B cell (primary cell): ENCODE measurements around the gene A1CF. TPM values are rescaled to one million over a fixed set of nuclear protein-coding genes. Genes with fewer than 3 reads are reported as not detected.

Experiments
- ATAC-seq: fragments of 200-7000 bp; cut with Tn5 transposase; one replicate; pipeline ENCODE4 v1.10.0; 2021; ENCODE audit warnings: low read depth, mild to moderate bottlenecking, moderate number of reproducible peaks, moderate library complexity
- CTCF ChIA-PET: fragments of 350-600 bp; sonication (Branson Sonifier 250); formaldehyde crosslinking; loops from one replicate; lab custom pipeline; 2021; ENCODE audit warnings: antibody characterized with exemption, inconsistent platforms; lab: Charles Lee
- POLR2A ChIA-PET: fragments of 350-600 bp; sonication (Branson Sonifier 250); formaldehyde crosslinking; loops from one replicate; lab custom pipeline; 2021; ENCODE audit warnings: antibody characterized with exemption; lab: Charles Lee
- DNase-seq: peaks from one replicate; pipeline ENCODE4 v3.0.0; 2013
- H2AFZ ChIP-seq: 2 replicates; pipeline ENCODE4 v1.6.1; 2012; ENCODE audit warnings: mild to moderate bottlenecking, low read depth, low read length; ENCODE audit not compliant: insufficient read depth, poor library complexity, severe bottlenecking
- H3K27ac ChIP-seq, 2 donors: 1 replicate in 1 of 2; 2 replicates in 1 of 2; pipeline ENCODE4 v1.5.1; 2012 to 2013; ENCODE audit warnings: low read length in 2 of 2, mild to moderate bottlenecking in 2 of 2, moderate library complexity in 1 of 2
- H3K27me3 ChIP-seq, 4 experiments: fragments of 200-600 bp in 1 of 4; sonication (generic) in 1 of 4; replicated peaks in 1 of 4; 1 replicate in 2 of 4; 2 replicates in 2 of 4; pipeline versions ENCODE4 v1.6.1 to v1.7.0; 2013 to 2016; ENCODE audit warnings: low read length in 3 of 4, mild to moderate bottlenecking in 2 of 4, mixed read lengths in 1 of 4, moderate library complexity in 1 of 4; ENCODE audit not compliant: insufficient read depth in 4 of 4, control insufficient read depth in 3 of 4; ENCODE audit errors: control extremely low read depth in 1 of 4
- H3K36me3 ChIP-seq, 2 experiments: replicated peaks in 1 of 2; 1 replicate in 1 of 2; 2 replicates in 1 of 2; pipeline versions ENCODE4 v1.6.1 to v1.7.1; 2013; ENCODE audit warnings: low read length in 1 of 2; ENCODE audit not compliant: insufficient read depth in 2 of 2, control insufficient read depth in 1 of 2; ENCODE audit errors: control extremely low read depth in 1 of 2, extremely low read depth in 1 of 2
- H3K4me1 ChIP-seq, 2 donors: fragments of 200-600 bp in 1 of 2; sonication (generic) in 1 of 2; 1 replicate in 1 of 2; 2 replicates in 1 of 2; pipeline versions ENCODE4 v1.5.1 to v1.6.1; 2013 to 2017; ENCODE audit warnings: low read length in 2 of 2; ENCODE audit not compliant: control insufficient read depth in 2 of 2, insufficient read depth in 2 of 2
- H3K4me2 ChIP-seq: replicated peaks from 2 replicates; pipeline ENCODE3; 2012; ENCODE audit warnings: mild to moderate bottlenecking, low read depth, low read length; ENCODE audit not compliant: poor library complexity, severe bottlenecking
- H3K4me3 ChIP-seq, 5 experiments: fragments of 200-600 bp in 1 of 5; sonication (generic) in 1 of 5; 1 replicate in 3 of 5; 2 replicates in 2 of 5; pipeline versions ENCODE4 v1.5.1 to v1.7.0; 2011 to 2016; ENCODE audit warnings: low read length in 4 of 5, mild to moderate bottlenecking in 4 of 5, low read depth in 2 of 5, control low read depth in 1 of 5, moderate library complexity in 1 of 5; ENCODE audit not compliant: insufficient read depth in 1 of 5; ENCODE audit errors: control extremely low read depth in 1 of 5, extremely low read depth in 1 of 5
- H3K79me2 ChIP-seq: fragments of 200-600 bp; sonication (generic); one replicate; pipeline ENCODE4 v1.6.0; 2016; ENCODE audit warnings: low read length; ENCODE audit not compliant: control insufficient read depth, insufficient read depth
- H3K9ac ChIP-seq: fragments of 200-600 bp; sonication (generic); 2 replicates; pipeline ENCODE4 v1.6.1; 2017; ENCODE audit warnings: mild to moderate bottlenecking, low read length, moderate library complexity
- H3K9me3 ChIP-seq, 3 donors: one replicate each; pipeline versions ENCODE4 v1.6.1 to v1.7.1; 2013; ENCODE audit warnings: low read length in 2 of 3; ENCODE audit not compliant: control insufficient read depth in 2 of 3, insufficient read depth in 1 of 3; ENCODE audit errors: control extremely low read depth in 1 of 3
- H4K20me1 ChIP-seq: 2 replicates; pipeline ENCODE4 v1.6.0; 2012; ENCODE audit warnings: mild to moderate bottlenecking, low read length; ENCODE audit not compliant: insufficient read depth, control insufficient read depth, poor library complexity, severe bottlenecking
- H3K27ac Mint-ChIP-seq: one replicate; pipeline ENCODE4 v1.8.0; 2021; ENCODE audit warnings: mixed read lengths
- H3K27me3 Mint-ChIP-seq: one replicate; pipeline ENCODE4 v1.8.0; 2021; ENCODE audit warnings: mixed read lengths
- H3K4me1 Mint-ChIP-seq: one replicate; pipeline ENCODE4 v1.8.0; 2021; ENCODE audit warnings: mixed read lengths
- H3K4me3 Mint-ChIP-seq: one replicate; pipeline ENCODE4 v1.8.0; 2021; ENCODE audit warnings: mixed read lengths
- H3K9me3 Mint-ChIP-seq: one replicate; pipeline ENCODE4 v1.8.0; 2022; ENCODE audit warnings: mixed read lengths; ENCODE audit not compliant: insufficient read depth
- CTCF ChIP-seq: fragments of 200-600 bp; IDR thresholded peaks from one replicate; pipeline ENCODE4 v1.8.0; 2022; ENCODE audit warnings: antibody characterized with exemption, mild to moderate bottlenecking
- EZH2 ChIP-seq: IDR thresholded peaks from 2 replicates; pipeline ENCODE4 v1.6.1; 2012; ENCODE audit warnings: borderline replicate concordance, low read depth, mild to moderate bottlenecking, moderate library complexity, low read length; ENCODE audit not compliant: insufficient read depth, poor library complexity, severe bottlenecking
- intact Hi-C: fragments of 100-400 bp; cut with micrococcal nuclease; formaldehyde crosslinking; loops from one replicate; pipeline ENCODE4 v1.10.0; 2022
- polyA plus RNA-seq: library from polyadenylated mRNA; depleted of rRNA; stranded (reverse); fragments of >200 nt; gene quantifications from 2 replicates; pipeline ENCODE4 v1.2.3, GENCODE V29; 2012
- total RNA-seq, 2 donors: library from RNA; stranded (reverse); fragments of 120-200 nt in 1 of 2; gene quantifications; 1 replicate in 1 of 2; 2 replicates in 1 of 2; pipeline versions ENCODE4 v1.2.3 to v1.2.4, GENCODE V29; 2013 to 2022

A1CF gene
- total and polyA plus RNA-seq, 2 donors (not counting 1 experiment from before 2014, with no cell fraction given), result not detected

- H3K36me3 ChIP-seq, result no peaks in the 10 kb centered on the region
- H3K4me1 Mint-ChIP-seq, result no peaks in the 10 kb centered on the region
- POLR2A ChIA-PET, result no interaction called here
Observed at GRCh38 chr10:50896721-50897120, 11.3 kb upstream of the A1CF start.

GRCh38 chr10:50894312-50894711, 8.9 kb upstream of the A1CF start:
- ATAC-seq (no peak), DNase-seq (no peak)
- Histone ChIP-seq H3K4me2 (no peak overlapping the region), H3K4me1 (no peaks in the 10 kb centered on the region), H3K27ac (no peak overlapping the region), H3K4me3 (no peak overlapping the region), H4K20me1 (no peaks in the 10 kb centered on the region), H3K9me3 (peaks cover 0 to 1% (median 0%) of the 10 kb centered on the region in 3 donors), H3K9ac (no peak overlapping the region), H3K27me3 (peaks cover 0 to under 1% (median 0%) of the 10 kb centered on the region in 4 experiments), H3K79me2 (no peaks in the 10 kb centered on the region), H2AFZ (no peak overlapping the region), H3K36me3 (no peaks in the 10 kb centered on the region)
- Mint-ChIP-seq H3K4me1 (no peaks in the 10 kb centered on the region), H3K27ac (no peak overlapping the region), H3K27me3 (peaks cover 9% of the 10 kb centered on the region), H3K4me3 (no peak overlapping the region), H3K9me3 (no peaks in the 10 kb centered on the region)
- TF ChIP-seq EZH2 (no peak), CTCF (no peak)
- ChIA-PET CTCF (no interaction called here), POLR2A (no interaction called here)
- intact Hi-C loops, result no loop called here

More at GRCh38 chr10:50896721-50897120, 11.3 kb upstream of the A1CF start:
- no peak overlapping the region for H2AFZ ChIP-seq
- H3K9ac ChIP-seq, result no peak overlapping the region
- no peaks in the 10 kb centered on the region for H3K4me1 ChIP-seq
- no peak for TF ChIP-seq EZH2
- H3K4me2 ChIP-seq, result no peak overlapping the region
- peaks cover 0 to 1% (median 0%) of the 10 kb centered on the region in 3 donors for H3K9me3 ChIP-seq
- no peak overlapping the region for H3K4me3 Mint-ChIP-seq
- H3K4me3 ChIP-seq, result no peak overlapping the region
- no peaks in the 10 kb centered on the region for H4K20me1 ChIP-seq
- no peak for DNase-seq
- intact Hi-C loops, result no loop called here
- ATAC-seq, result no peak
- H3K9me3 Mint-ChIP-seq, result no peaks in the 10 kb centered on the region
- peaks cover 0 to 5% (median 1%) of the 10 kb centered on the region in 4 experiments for H3K27me3 ChIP-seq
- CTCF ChIA-PET, result no interaction called here
- H3K27ac ChIP-seq, result no peak overlapping the region
- H3K27me3 Mint-ChIP-seq, result peaks cover 13% of the 10 kb centered on the region
- no peaks in the 10 kb centered on the region for H3K79me2 ChIP-seq
- no peak overlapping the region for H3K27ac Mint-ChIP-seq
